Epithelial cell of umbilical artery (primary cell): ENCODE measurements around the gene GABRA1. TPM values are rescaled to one million over a fixed set of nuclear protein-coding genes. Genes with fewer than 3 reads are reported as not detected.

Experiments used
- total RNA-seq: library from RNA; depleted of rRNA; stranded (reverse); fragments of >200 nt; gene quantifications from 2 replicates; pipeline ENCODE4 v1.2.3, GENCODE V29; 2014

Gene GABRA1
- total RNA-seq, result not detected in 2 replicates

GRCh38 chr5:161847941-161848391 lies at the start of gene GABRA1:
TSS of gene GABRA1 (plus strand) at chr5:161848120. CDS start at chr5:161850811, 2,691 bp downstream.

Other genes starting within 250 kb of the GABRA1 start
- gene GABRA6, start 162.4 kb upstream of the GABRA1 start, total RNA-seq, result not detected in 2 replicates
- gene GABRG2, start 219.7 kb downstream of the GABRA1 start, total RNA-seq, result not detected in 2 replicates